Prostate gland (tissue), 2 donors: ENCODE measurements around the gene ITM2C.

Experiments used
- CTCF ChIP-seq, 4 experiments: fragments of 200-600 bp in 2 of 4; fragments of 450-650 bp in 2 of 4; sonication (generic) in 2 of 4; IDR thresholded peaks; 1 replicate in 3 of 4; 2 replicates in 1 of 4; pipeline ENCODE4 v1.5.1; 2016 to 2019; ENCODE audit warnings: antibody characterized with exemption in 4 of 4, mild to moderate bottlenecking in 2 of 4, moderate library complexity in 2 of 4
- POLR2A ChIP-seq: fragments of 450-650 bp; IDR thresholded peaks from one replicate; pipeline ENCODE4 v1.6.1; 2016; ENCODE audit warnings: antibody characterized with exemption, mild to moderate bottlenecking

- TF ChIP-seq POLR2A (no peak), CTCF (IDR thresholded peaks at IDR 0.05) (no peak)
These were observed 14.6 kb downstream of the ITM2C start for GRCh38 chr2:230879271-230879882.
